Measurements from ENCODE around the gene SLC35F6. TPM values are rescaled to one million over a fixed set of nuclear protein-coding genes. Genes with fewer than 3 reads are reported as not detected.

SLC35F6 gene
- total and polyA plus RNA-seq, 4 donors, result 9.6 to 34.6 (median 21.6) TPM

- H3K27ac ChIP-seq (ENCODE audit: low read depth in 1 of 2, low read length in 2 of 2), result no peak overlapping the region
- H3K27me3 ChIP-seq (ENCODE audit: control insufficient read depth in 1 of 2, insufficient read depth in 2 of 2, low read length in 1 of 2), result no peaks in the 10 kb centered on the region
- 94 to 95% methylated on average over 7 of the region's 7 CpGs for WGBS, 2 donors
- no peaks in the 10 kb centered on the region for H3K9me3 ChIP-seq (ENCODE audit: control insufficient read depth, low read length)
- H3K36me3 ChIP-seq (ENCODE audit: control insufficient read depth in 1 of 2, insufficient read depth in 2 of 2, low read length in 1 of 2), result no peaks in the 10 kb centered on the region
- DNase-seq (no peak), ATAC-seq (ENCODE audit: low FRiP score) (no peak)
- intact Hi-C loops (cut with DNase I), result no loop called here
- H3K4me1 ChIP-seq (ENCODE audit: control insufficient read depth in 1 of 2, insufficient read depth in 2 of 2, low read length in 2 of 2), result no peaks in the 10 kb centered on the region
- H3K4me3 ChIP-seq (ENCODE audit: low read length in 2 of 2), result no peak overlapping the region
Observed at GRCh38 chr2:26801796-26802195, 37.7 kb downstream of the SLC35F6 start.

- Histone ChIP-seq H3K9me3 (ENCODE audit: control insufficient read depth, low read length) (no peaks in the 10 kb centered on the region), H3K27ac (ENCODE audit: low read depth in 1 of 2, low read length in 2 of 2) (no peak overlapping the region), H3K4me1 (ENCODE audit: control insufficient read depth in 1 of 2, insufficient read depth in 2 of 2, low read length in 2 of 2) (no peaks in the 10 kb centered on the region), H3K4me3 (ENCODE audit: low read length in 2 of 2) (no peak overlapping the region), H3K27me3 (ENCODE audit: control insufficient read depth in 1 of 2, insufficient read depth in 2 of 2, low read length in 1 of 2) (no peaks in the 10 kb centered on the region), H3K36me3 (ENCODE audit: control insufficient read depth in 1 of 2, insufficient read depth in 2 of 2, low read length in 1 of 2) (no peaks in the 10 kb centered on the region)
- WGBS, 2 donors, result 71 to 76% methylated on average over 5 of the region's 5 CpGs
- intact Hi-C loops (cut with DNase I), result no loop called here
- DNase-seq (no peak), ATAC-seq (ENCODE audit: low FRiP score) (no peak)
Observed at GRCh38 chr2:26805241-26805676, 41.2 kb downstream of the SLC35F6 start.

GRCh38 chr2:26807788-26808460, 43.8 kb downstream of the SLC35F6 start:
- intact Hi-C loops (cut with DNase I), result no loop called here
- Histone ChIP-seq H3K27ac (ENCODE audit: low read depth in 1 of 2, low read length in 2 of 2) (no peak overlapping the region), H3K9me3 (ENCODE audit: control insufficient read depth, low read length) (no peaks in the 10 kb centered on the region), H3K27me3 (ENCODE audit: control insufficient read depth in 1 of 2, insufficient read depth in 2 of 2, low read length in 1 of 2) (no peaks in the 10 kb centered on the region), H3K4me1 (ENCODE audit: control insufficient read depth in 1 of 2, insufficient read depth in 2 of 2, low read length in 2 of 2) (no peaks in the 10 kb centered on the region), H3K36me3 (ENCODE audit: control insufficient read depth in 1 of 2, insufficient read depth in 2 of 2, low read length in 1 of 2) (no peaks in the 10 kb centered on the region), H3K4me3 (ENCODE audit: low read length in 2 of 2) (no peak overlapping the region)
- WGBS, 2 donors, result 54 to 60% methylated on average over 2 of the region's 2 CpGs
- no peak for ATAC-seq (ENCODE audit: low FRiP score)
- DNase-seq, result no peak

GRCh38 chr2:26809211-26809610, 45.1 kb downstream of the SLC35F6 start:
- no peak for DNase-seq
- Histone ChIP-seq H3K9me3 (ENCODE audit: control insufficient read depth, low read length) (no peaks in the 10 kb centered on the region), H3K4me1 (ENCODE audit: control insufficient read depth in 1 of 2, insufficient read depth in 2 of 2, low read length in 2 of 2) (no peaks in the 10 kb centered on the region), H3K36me3 (ENCODE audit: control insufficient read depth in 1 of 2, insufficient read depth in 2 of 2, low read length in 1 of 2) (no peaks in the 10 kb centered on the region), H3K27me3 (ENCODE audit: control insufficient read depth in 1 of 2, insufficient read depth in 2 of 2, low read length in 1 of 2) (no peaks in the 10 kb centered on the region), H3K27ac (ENCODE audit: low read depth in 1 of 2, low read length in 2 of 2) (no peak overlapping the region), H3K4me3 (ENCODE audit: low read length in 2 of 2) (no peak overlapping the region)
- no peak for ATAC-seq (ENCODE audit: low FRiP score)
- intact Hi-C loops (cut with DNase I), result no loop called here
- 93 to 94% methylated on average over 3 of the region's 3 CpGs for WGBS, 2 donors

- no peaks in the 10 kb centered on the region for H3K9me3 ChIP-seq (ENCODE audit: control insufficient read depth, low read length)
- H3K4me3 ChIP-seq (ENCODE audit: low read length in 2 of 2), result no peak overlapping the region
- ATAC-seq (ENCODE audit: low FRiP score) (no peak), DNase-seq (no peak)
- no peaks in the 10 kb centered on the region for H3K36me3 ChIP-seq (ENCODE audit: control insufficient read depth in 1 of 2, insufficient read depth in 2 of 2, low read length in 1 of 2)
- no peaks in the 10 kb centered on the region for H3K27me3 ChIP-seq (ENCODE audit: control insufficient read depth in 1 of 2, insufficient read depth in 2 of 2, low read length in 1 of 2)
- H3K27ac ChIP-seq (ENCODE audit: low read depth in 1 of 2, low read length in 2 of 2), result no peak overlapping the region
- no peaks in the 10 kb centered on the region for H3K4me1 ChIP-seq (ENCODE audit: control insufficient read depth in 1 of 2, insufficient read depth in 2 of 2, low read length in 2 of 2)
- WGBS, 2 donors, result 75 to 76% methylated on average over 6 of the region's 6 CpGs
- intact Hi-C loops (cut with DNase I), result no loop called here
Observed at GRCh38 chr2:26809876-26810577, 45.9 kb downstream of the SLC35F6 start.

- H3K27me3 ChIP-seq (ENCODE audit: control insufficient read depth in 1 of 2, insufficient read depth in 2 of 2, low read length in 1 of 2), result no peaks in the 10 kb centered on the region
Observed at GRCh38 chr2:26811261-26811660, 47.2 kb downstream of the SLC35F6 start.

GRCh38 chr2:26811791-26812694, 48.0 kb downstream of the SLC35F6 start:
- WGBS, 2 donors, result 73 to 76% methylated on average over 14 of the region's 14 CpGs
- H3K4me1 ChIP-seq (ENCODE audit: control insufficient read depth in 1 of 2, insufficient read depth in 2 of 2, low read length in 2 of 2), result no peaks in the 10 kb centered on the region

More at GRCh38 chr2:26811261-26811660, 47.2 kb downstream of the SLC35F6 start:
- DNase-seq, result no peak
- ATAC-seq (ENCODE audit: low FRiP score), result no peak
- WGBS, 2 donors, result 57 to 67% methylated on average over 8 of the region's 8 CpGs
- no peaks in the 10 kb centered on the region for H3K36me3 ChIP-seq (ENCODE audit: control insufficient read depth in 1 of 2, insufficient read depth in 2 of 2, low read length in 1 of 2)
- no peaks in the 10 kb centered on the region for H3K4me1 ChIP-seq (ENCODE audit: control insufficient read depth in 1 of 2, insufficient read depth in 2 of 2, low read length in 2 of 2)
- no peak overlapping the region for H3K27ac ChIP-seq (ENCODE audit: low read depth in 1 of 2, low read length in 2 of 2)
- intact Hi-C loops (cut with DNase I), result no loop called here
- H3K4me3 ChIP-seq (ENCODE audit: low read length in 2 of 2), result no peak overlapping the region
- H3K9me3 ChIP-seq (ENCODE audit: control insufficient read depth, low read length), result no peaks in the 10 kb centered on the region

GRCh38 chr2:26812731-26813130, 48.6 kb downstream of the SLC35F6 start:
- Histone ChIP-seq H3K36me3 (ENCODE audit: control insufficient read depth in 1 of 2, insufficient read depth in 2 of 2, low read length in 1 of 2) (no peaks in the 10 kb centered on the region), H3K9me3 (ENCODE audit: control insufficient read depth, low read length) (no peaks in the 10 kb centered on the region), H3K4me1 (ENCODE audit: control insufficient read depth in 1 of 2, insufficient read depth in 2 of 2, low read length in 2 of 2) (no peaks in the 10 kb centered on the region), H3K27ac (ENCODE audit: low read depth in 1 of 2, low read length in 2 of 2) (no peak overlapping the region), H3K27me3 (ENCODE audit: control insufficient read depth in 1 of 2, insufficient read depth in 2 of 2, low read length in 1 of 2) (no peaks in the 10 kb centered on the region), H3K4me3 (ENCODE audit: low read length in 2 of 2) (no peak overlapping the region)
- WGBS, 2 donors, result 91 to 95% methylated on average over 3 of the region's 3 CpGs
- no peak for DNase-seq
- intact Hi-C loops (cut with DNase I), result no loop called here
- ATAC-seq (ENCODE audit: low FRiP score), result no peak

More at GRCh38 chr2:26811791-26812694, 48.0 kb downstream of the SLC35F6 start:
- H3K27ac ChIP-seq (ENCODE audit: low read depth in 1 of 2, low read length in 2 of 2), result no peak overlapping the region
- DNase-seq (no peak), ATAC-seq (ENCODE audit: low FRiP score) (no peak)
- H3K9me3 ChIP-seq (ENCODE audit: control insufficient read depth, low read length), result no peaks in the 10 kb centered on the region
- intact Hi-C loops (cut with DNase I), result no loop called here
- H3K27me3 ChIP-seq (ENCODE audit: control insufficient read depth in 1 of 2, insufficient read depth in 2 of 2, low read length in 1 of 2), result no peaks in the 10 kb centered on the region
- no peaks in the 10 kb centered on the region for H3K36me3 ChIP-seq (ENCODE audit: control insufficient read depth in 1 of 2, insufficient read depth in 2 of 2, low read length in 1 of 2)
- H3K4me3 ChIP-seq (ENCODE audit: low read length in 2 of 2), result no peak overlapping the region

Measured in aorta (tissue), 5 donors.